ENCODE results near the gene PRSS53.
"Not testable (repeated sequence)": the region's sequence is repeated elsewhere in the genome, so short reads cannot be mapped to it uniquely, and the experiment has no call there.

PRSS53 gene

GRCh38 chr16:31118223-31119155 is 29.7 kb upstream of the PRSS53 start:
- DNase-seq (ENCODE audit: low spot score), result no peak

DNA sequence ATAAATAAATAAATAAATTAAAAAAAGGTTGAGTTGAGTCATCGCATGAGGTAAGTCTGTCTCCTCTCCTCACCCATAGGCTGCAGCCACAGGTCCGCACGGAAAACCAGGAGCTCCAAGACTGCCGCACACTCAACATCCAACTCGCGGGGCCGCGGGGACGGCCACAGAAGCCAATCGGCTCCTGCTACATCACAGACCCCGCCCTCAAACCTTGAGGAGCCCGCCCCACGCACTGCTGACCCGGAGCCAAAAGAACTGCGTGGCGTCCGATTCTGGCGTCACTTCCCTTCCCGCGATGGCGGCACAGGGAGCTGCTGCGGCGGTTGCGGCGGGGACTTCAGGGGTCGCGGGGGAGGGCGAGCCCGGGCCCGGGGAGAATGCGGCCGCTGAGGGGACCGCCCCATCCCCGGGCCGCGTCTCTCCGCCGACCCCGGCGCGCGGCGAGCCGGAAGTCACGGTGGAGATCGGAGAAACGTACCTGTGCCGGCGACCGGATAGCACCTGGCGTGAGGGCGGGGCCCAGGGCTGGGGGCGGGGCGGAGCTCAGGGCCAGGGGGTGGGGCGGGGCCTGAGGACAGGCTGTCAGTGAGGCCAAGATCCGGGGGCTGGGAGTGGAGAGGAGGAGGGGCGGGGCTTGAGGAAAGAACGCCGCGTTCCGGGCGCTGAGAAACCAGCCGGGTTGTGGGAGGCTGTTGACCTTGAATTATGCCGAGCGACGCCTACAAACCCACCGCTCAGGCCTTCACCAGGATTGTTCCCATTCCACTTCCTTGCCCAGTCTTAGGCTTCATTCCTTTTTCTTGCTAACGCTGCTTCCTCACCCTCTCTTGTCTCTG is 28.9 kb upstream of the PRSS53 start, which contains the start of gene KAT8:
Gene KAT8 (plus strand): TSS at position 281 of the 839 bp plus-strand sequence. CDS start 18 bp downstream, at position 299.
- peak; percentile 98 for DNase-seq (ENCODE audit: low spot score)

- no peak for DNase-seq (ENCODE audit: low spot score)
These were observed 25.7 kb upstream of the PRSS53 start for GRCh38 chr16:31114468-31114867.

DNA sequence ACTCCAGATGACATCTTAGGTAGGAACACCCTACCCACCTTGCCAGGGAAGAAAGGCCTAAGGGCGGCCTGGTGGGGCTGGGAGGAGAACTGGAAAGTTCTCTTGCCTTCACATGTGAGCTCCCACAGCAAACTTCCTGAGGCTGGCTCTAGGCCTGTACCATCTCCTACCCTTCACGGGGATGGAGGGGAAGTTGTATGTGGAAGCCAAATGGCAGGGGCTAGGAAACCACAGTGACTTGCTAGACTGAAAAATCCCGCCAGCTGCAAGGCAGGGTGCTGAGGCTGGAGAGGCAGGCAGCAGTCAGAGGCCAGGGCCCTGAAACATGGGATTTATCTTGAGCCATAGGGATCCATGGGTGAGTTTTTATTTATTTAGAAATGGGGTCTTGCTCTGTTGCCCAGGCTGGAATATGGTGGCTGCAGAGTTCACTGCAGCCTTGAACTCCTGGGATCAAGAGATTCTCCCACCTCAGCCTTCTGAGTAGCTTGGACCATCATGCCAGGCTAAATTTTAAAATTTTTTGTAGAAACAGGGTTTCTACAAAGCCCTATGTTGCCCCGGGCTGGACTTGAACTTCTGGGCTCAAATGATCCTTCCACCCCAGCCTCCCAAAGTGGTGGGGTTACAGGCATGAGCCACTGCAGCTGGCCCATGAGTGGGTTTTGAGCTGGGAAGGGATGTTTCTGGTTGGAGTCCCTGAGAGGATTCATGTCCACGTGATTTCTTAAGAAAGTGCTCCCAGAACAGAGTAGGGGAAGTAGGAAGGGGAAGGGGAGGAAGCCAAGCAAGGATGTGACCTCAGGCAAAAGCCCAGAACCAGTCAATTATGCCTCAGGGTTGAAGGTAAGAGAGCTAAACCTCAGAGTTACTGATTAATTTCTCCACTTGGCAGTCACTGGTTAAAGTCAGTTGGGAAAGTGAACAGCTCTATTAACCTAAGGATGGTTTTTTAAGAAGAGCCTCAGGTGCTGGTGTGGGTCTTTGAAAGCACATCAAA is 24.7 kb upstream of the PRSS53 start:
- no peak for DNase-seq (ENCODE audit: low spot score)

DNA sequence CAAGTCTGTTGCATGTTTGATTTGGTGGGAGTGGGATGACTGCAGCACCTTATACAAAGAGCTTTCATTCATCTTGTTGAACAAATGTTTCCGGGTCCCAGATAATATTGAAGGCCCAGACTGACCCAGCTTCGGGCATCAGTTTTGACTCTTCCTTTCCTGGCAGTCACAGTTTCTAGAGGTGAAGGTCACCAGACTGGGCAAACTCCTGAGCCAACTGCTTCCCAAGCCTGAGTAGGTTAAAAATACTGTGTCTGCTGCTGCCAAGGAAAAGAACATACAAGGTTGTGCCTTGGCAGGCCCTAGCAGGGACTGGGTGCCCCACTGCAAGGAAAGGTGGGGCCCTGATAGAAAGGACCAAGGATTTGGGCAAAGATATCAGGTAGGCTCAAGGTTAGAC is 24.0 kb upstream of the PRSS53 start:
- DNase-seq (ENCODE audit: low spot score), result no peak

DNA sequence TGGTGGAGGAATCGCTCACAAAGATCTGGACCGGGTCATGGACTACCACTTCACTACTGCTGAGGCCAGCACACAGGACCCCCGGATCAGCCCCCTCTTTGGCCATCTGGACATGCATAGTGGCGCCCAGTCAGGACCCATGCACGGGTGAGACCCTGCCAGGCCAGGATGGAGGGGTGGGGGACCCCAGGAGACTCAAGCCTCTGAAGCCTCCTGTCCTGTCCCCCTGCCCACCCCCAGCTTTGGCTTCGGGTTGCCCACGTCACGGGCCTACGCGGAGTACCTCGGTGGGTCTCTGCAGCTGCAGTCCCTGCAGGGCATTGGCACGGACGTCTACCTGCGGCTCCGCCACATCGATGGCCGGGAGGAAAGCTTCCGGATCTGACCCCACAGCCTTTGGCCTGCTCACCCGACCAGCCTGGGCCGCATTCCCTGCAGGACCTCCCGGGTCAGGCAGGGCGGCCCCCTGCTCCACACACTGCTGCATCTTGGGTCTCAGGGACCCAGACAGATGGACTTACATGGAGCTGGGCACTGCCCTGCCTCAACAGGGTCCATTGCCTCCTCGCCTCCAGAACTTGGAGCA is 23.2 kb upstream of the PRSS53 start:
- DNase-seq (ENCODE audit: low spot score), result no peak

GRCh38 chr16:31110106-31111034 is 21.6 kb upstream of the PRSS53 start:
- DNase-seq (ENCODE audit: low spot score), result no peak

- DNase-seq (ENCODE audit: low spot score), result no peak
These were observed 20.9 kb upstream of the PRSS53 start for GRCh38 chr16:31109622-31110021.

DNA sequence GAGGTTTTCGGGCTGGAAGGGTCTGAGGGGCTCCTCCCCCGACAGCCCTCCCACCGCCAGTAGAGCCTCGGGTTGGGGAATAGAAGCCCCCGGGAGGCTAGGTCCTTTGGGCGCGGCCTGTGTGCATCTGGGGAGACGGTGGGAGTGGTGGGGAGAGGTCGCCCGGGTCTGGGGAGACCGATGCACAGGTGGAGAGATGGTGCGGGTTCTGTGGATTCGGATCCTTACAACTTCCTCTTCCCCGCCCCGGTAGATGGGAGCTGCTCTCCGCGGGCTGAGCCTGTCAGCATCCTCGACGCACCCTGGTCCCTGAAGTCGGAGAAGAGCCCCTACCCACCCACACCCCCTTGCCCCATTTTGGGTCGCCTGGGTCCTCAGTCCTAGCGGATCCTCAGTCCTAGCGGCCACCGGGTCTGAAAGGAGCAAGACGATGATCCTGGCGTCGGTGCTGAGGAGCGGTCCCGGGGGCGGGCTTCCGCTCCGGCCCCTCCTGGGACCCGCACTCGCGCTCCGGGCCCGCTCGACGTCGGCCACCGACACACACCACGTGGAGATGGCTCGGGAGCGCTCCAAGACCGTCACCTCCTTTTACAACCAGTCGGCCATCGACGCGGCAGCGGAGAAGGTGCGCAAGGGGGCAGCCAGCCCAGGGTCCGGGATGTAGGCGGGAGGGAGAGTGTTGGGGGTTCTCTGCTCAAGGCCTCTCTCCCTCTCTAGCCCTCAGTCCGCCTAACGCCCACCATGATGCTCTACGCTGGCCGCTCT is 20.2 kb upstream of the PRSS53 start:
- no peak for DNase-seq (ENCODE audit: low spot score)

- DNase-seq (ENCODE audit: low spot score), result peak; percentile 81
These were observed 19.5 kb upstream of the PRSS53 start, which contains the start of gene BCKDK for GRCh38 chr16:31108035-31108793. BCKDK (plus strand) TSS chr16:31108386; CDS start chr16:31109224, 838 bp downstream.

DNA sequence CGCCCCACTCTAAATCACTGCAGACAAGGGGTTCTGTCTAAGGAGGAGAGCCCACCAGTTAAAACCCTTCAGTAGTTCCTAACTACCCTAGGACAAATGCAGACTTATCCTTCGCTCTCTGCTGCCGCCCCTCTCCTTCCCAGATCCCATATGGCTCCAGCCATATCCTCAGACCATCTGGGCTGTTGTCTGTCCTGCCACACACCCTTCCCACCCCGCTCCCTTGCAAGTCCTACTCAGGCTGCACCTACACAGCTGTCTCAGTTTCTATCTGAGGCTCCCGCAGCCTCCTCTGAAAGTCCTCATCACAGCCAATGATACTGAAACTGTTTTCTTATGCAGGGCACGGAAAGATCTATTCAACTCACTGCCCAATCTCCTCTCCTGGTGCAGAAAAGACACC is 18.7 kb upstream of the PRSS53 start:
- no peak for DNase-seq (ENCODE audit: low spot score)

GRCh38 chr16:31106509-31107464 is 18.0 kb upstream of the PRSS53 start:
- no peak for DNase-seq (ENCODE audit: low spot score)

- peak; percentile 87 for DNase-seq (ENCODE audit: low spot score)
These were observed 17.0 kb upstream of the PRSS53 start for GRCh38 chr16:31105677-31106213.

DNA sequence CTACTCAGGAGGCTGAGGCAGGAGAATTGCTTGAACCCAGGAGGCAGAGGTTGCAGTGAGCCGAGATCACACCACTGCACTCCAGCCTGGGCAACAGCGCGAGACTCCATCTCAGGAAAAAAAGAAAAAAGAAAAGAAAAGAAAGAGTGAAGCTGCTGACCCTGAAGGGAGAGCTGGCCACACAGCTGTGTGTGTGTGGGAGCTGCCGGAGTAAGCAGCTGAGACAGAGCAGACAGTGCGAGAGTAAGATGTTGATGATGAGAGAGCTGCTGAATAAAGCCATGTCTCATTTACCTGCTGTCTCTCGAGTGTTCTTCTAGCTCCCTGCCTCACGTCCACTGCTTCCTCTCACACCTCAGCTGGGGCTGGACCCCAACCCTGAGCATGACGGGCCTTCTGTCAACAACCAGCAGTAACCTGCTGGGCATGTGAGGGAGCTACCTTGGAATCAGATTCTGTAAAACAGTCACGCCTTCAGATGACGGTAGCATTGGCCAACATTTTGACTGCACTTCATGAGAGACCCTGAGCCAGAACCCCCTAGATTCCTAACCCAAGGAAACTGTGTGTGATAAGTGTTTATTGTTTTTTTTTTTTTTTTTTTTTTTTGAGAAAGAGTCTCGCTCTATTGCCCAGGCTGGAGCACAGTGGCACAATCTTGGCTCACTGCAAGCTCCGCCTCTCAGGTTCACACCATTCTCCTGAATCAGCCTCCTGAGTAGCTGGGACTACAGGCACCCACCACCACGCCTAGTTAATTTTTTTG is 12.3 kb upstream of the PRSS53 start:
- not testable (repeated sequence) for DNase-seq (ENCODE audit: low spot score)

DNA sequence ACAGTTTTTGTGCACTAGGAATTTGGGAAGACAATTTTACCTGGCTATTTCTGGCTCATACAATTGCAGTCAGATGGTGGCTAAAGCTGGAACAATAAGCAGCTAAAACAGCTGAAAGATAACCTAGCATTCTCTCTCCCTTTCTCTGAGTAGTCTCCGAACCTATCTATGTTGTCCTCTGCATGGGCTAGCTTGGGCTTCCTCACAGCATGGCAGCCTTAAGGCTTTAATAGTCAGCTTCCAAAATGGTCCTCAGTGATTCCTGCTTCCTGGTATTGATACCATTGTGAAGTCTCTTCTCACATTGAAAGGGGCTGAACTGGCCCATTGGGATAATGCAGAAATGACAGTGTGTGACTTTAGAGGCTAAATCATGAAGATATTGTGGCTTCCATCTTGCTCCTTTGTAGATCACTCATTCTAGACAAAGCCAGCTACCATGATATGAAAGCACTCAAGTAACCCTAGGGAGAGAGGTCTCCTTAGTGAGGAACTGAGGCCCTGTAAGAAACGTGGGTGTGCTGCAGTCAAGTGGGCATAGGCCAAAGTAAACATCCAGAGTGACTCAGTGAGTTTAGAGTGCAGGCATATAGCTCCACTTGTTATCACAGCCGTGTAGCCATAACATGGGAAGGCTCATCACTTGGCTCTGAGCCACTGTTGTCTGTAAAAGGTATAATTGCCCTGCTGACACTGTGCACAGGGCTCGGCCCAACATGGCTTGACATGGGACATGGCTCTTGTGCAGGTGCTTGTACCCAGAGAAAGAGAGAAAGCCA is 11.3 kb upstream of the PRSS53 start:
- DNase-seq (ENCODE audit: low spot score), result no peak

All from left forelimb (tissue), 1 donor.